ENCODE data around the gene ATP7A. TPM values are rescaled to one million over a fixed set of nuclear protein-coding genes. Genes with fewer than 3 reads are reported as not detected.

The ATP7A gene
- total and polyA plus RNA-seq, 2 donors (not counting 3 experiments of a cell fraction or from before 2014, with no cell fraction given): 3.1 to 8.8 TPM

DNA sequence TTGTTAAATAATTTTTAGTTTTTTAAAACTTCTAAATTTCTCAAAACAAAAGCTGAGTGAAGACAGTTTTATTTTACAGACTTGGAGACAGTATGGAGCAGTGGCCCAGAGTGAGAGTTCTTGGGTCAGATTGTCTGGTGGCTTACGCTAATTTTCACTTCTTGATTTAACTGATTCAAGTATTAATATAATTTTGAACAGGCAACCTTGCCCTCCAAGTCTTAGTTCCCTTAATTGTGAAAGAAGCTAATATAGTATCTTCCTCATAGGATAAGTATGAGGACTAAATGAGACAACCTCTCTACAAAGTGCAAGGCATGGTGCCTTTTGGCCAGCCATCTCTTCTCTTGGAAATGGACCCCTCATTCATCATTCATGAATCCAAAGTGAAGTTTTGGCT is 25.4 kb downstream of the ATP7A start:
- no peaks in the 10 kb centered on the region for H3K9me3 ChIP-seq (replicated peaks; ENCODE audit: control insufficient read depth, insufficient read depth, low read length)
- TF ChIP-seq JUN (IDR thresholded peaks at IDR 0.05; ENCODE audit: borderline replicate concordance, insufficient read depth, insufficient read length, low read depth) (no peak), GATA2 (IDR thresholded peaks at IDR 0.05; ENCODE audit: insufficient read depth, insufficient read length, low read depth, low read length) (no peak), POLR2A (IDR thresholded peaks at IDR 0.05; ENCODE audit: low read depth, low read length) (no peak), CTCF (IDR thresholded peaks at IDR 0.05; ENCODE audit: extremely low read depth in 1 of 2, insufficient read depth in 1 of 2, low read depth in 1 of 2, low read length in 2 of 2) (no peak), MAX (IDR thresholded peaks at IDR 0.05; ENCODE audit: insufficient read depth, insufficient read length) (no peak), FOS (IDR thresholded peaks at IDR 0.05; ENCODE audit: borderline replicate concordance, insufficient read depth, low read length) (no peak), MYC (IDR thresholded peaks at IDR 0.05; ENCODE audit: low read depth, low read length) (no peak), EZH2 (IDR thresholded peaks at IDR 0.05; ENCODE audit: borderline replicate concordance, low read depth, low read length, severe bottlenecking) (no peak), POLR2AphosphoS5 (IDR thresholded peaks at IDR 0.05; ENCODE audit: insufficient read depth, low read depth, low read length) (no peak)
- intact Hi-C loops (cut with micrococcal nuclease): no loop called here
- H2AFZ ChIP-seq (ENCODE audit: low read depth, low read length): no peak overlapping the region
- H4K20me1 ChIP-seq (replicated peaks; ENCODE audit: control insufficient read depth, extremely low read depth, insufficient read depth, low read length): no peaks in the 10 kb centered on the region
- H3K27ac ChIP-seq (ENCODE audit: insufficient read depth, low read depth, low read length): no peak overlapping the region
- ChIA-PET POLR2A (no interaction called here), CTCF (interaction anchor here (1.2 kb wide), 1 partner anchor 88 kb away, joined by 4 read pairs; no protein-coding TSS in a partner anchor)
- H3K9ac ChIP-seq (replicated peaks; ENCODE audit: extremely low read depth, insufficient read depth, low read length): no peak overlapping the region
- dilution Hi-C loops (cut with MboI; ENCODE audit: extremely low pct_ligation_motif_present, low sequenced_read_pairs): no loop called here
- H3K36me3 ChIP-seq (ENCODE audit: control insufficient read depth in 2 of 2, extremely low read depth in 1 of 2, insufficient read depth in 2 of 2, low read length in 2 of 2): no peaks in the 10 kb centered on the region
- no peaks in the 10 kb centered on the region for H3K79me2 ChIP-seq (ENCODE audit: control insufficient read depth, insufficient read depth, low read length)
- H3K4me2 ChIP-seq (ENCODE audit: insufficient read depth, low read length): no peak overlapping the region
- H3K4me3 ChIP-seq (replicated peaks in 1 of 3; ENCODE audit: insufficient read depth in 1 of 3, low read depth in 1 of 3, low read length in 3 of 3): no peak overlapping the region
- H3K4me1 ChIP-seq (ENCODE audit: control insufficient read depth, extremely low read depth, insufficient read depth, low read length): peaks cover 11% of the 10 kb centered on the region
- no peak for FAIRE-seq
- no peak for DNase-seq (ENCODE audit: low read depth, low spot score)
- H3K27me3 ChIP-seq (ENCODE audit: control insufficient read depth in 2 of 2, insufficient read depth in 2 of 2, low read length in 2 of 2): no peaks in the 10 kb centered on the region
- BruUV-seq (replicated peaks): no TSS peak
- H3K9me1 ChIP-seq (replicated peaks; ENCODE audit: control insufficient read depth, extremely low read depth, insufficient read depth, low read length): no peaks in the 10 kb centered on the region
